Esophagus squamous epithelium (tissue), 4 donors: ENCODE measurements around the gene ORC3.

Experiments
- CTCF ChIP-seq, 6 experiments: fragments of 450-650 bp in 4 of 6; fragments of 200-600 bp in 2 of 6; sonication (generic) in 2 of 6; IDR thresholded peaks; one replicate each; pipeline ENCODE4 v1.5.1; 2016 to 2019; ENCODE audit warnings: antibody characterized with exemption in 6 of 6, mild to moderate bottlenecking in 4 of 6, moderate library complexity in 4 of 6
- POLR2A ChIP-seq, 4 donors: fragments of 450-650 bp; IDR thresholded peaks; one replicate each; pipeline ENCODE4 v1.6.1; 2017; ENCODE audit warnings: antibody characterized with exemption in 4 of 4, mild to moderate bottlenecking in 4 of 4, moderate library complexity in 3 of 4

GRCh38 chr6:87540539-87540938 lies 49.4 kb upstream of the ORC3 start:
- no peak for TF ChIP-seq CTCF (IDR thresholded peaks at IDR 0.05)
- no peak for TF ChIP-seq POLR2A (IDR thresholded peaks at IDR 0.05)
